Progenitor cell of endocrine pancreas (in vitro differentiated cells): ENCODE data around the gene EYS. TPM values are rescaled to one million over a fixed set of nuclear protein-coding genes. Genes with fewer than 3 reads are reported as not detected.

Experiments used
- DNase-seq: peaks from one replicate; pipeline ENCODE4 v3.0.0; 2021; ENCODE audit warnings: low spot score; ENCODE audit not compliant: unreplicated experiment
- H3K27ac Mint-ChIP-seq: 2 replicates; pipeline ENCODE4 v1.8.0; 2021; ENCODE audit warnings: mild to moderate bottlenecking, moderate library complexity, mixed read lengths
- H3K27me3 Mint-ChIP-seq: 2 replicates; pipeline ENCODE4 v1.8.0; 2021; ENCODE audit warnings: mixed read lengths
- H3K36me3 Mint-ChIP-seq: 2 replicates; pipeline ENCODE4 v1.8.0; 2022; ENCODE audit warnings: mixed read lengths; ENCODE audit not compliant: insufficient read depth
- H3K4me1 Mint-ChIP-seq: 2 replicates; pipeline ENCODE4 v1.8.0; 2021; ENCODE audit warnings: low read depth, mixed read lengths
- H3K4me3 Mint-ChIP-seq: 2 replicates; pipeline ENCODE4 v1.8.0; 2021; ENCODE audit warnings: low read depth, mild to moderate bottlenecking, moderate library complexity, mixed read lengths
- H3K9me3 Mint-ChIP-seq: 2 replicates; pipeline ENCODE4 v1.8.0; 2021; ENCODE audit warnings: low read depth, mixed read lengths
- total RNA-seq: library from RNA; stranded (reverse); gene quantifications from 2 replicates; pipeline ENCODE4 v1.2.1, GENCODE V29; 2021
- TF ChIP-seq, protein P1 (sequence below): fragments of 200-600 bp; sonication (generic); IDR thresholded peaks from one replicate; pipeline ENCODE4 v1.5.0; 2021; ENCODE audit warnings: antibody characterized with exemption, mild to moderate bottlenecking; ENCODE audit not compliant: unreplicated experiment

EYS gene
- total RNA-seq, 1 donor from 2014 or later, result 0.46 TPM

- H3K4me1 Mint-ChIP-seq, result no peaks in the 10 kb centered on the region
- no peak overlapping the region for H3K27ac Mint-ChIP-seq
- no peaks in the 10 kb centered on the region for H3K27me3 Mint-ChIP-seq
- H3K4me3 Mint-ChIP-seq, result no peak overlapping the region
- no peaks in the 10 kb centered on the region for H3K36me3 Mint-ChIP-seq
- no peak for DNase-seq
- H3K9me3 Mint-ChIP-seq, result peaks cover under 1% of the 10 kb centered on the region
- TF ChIP-seq, protein P1, sequence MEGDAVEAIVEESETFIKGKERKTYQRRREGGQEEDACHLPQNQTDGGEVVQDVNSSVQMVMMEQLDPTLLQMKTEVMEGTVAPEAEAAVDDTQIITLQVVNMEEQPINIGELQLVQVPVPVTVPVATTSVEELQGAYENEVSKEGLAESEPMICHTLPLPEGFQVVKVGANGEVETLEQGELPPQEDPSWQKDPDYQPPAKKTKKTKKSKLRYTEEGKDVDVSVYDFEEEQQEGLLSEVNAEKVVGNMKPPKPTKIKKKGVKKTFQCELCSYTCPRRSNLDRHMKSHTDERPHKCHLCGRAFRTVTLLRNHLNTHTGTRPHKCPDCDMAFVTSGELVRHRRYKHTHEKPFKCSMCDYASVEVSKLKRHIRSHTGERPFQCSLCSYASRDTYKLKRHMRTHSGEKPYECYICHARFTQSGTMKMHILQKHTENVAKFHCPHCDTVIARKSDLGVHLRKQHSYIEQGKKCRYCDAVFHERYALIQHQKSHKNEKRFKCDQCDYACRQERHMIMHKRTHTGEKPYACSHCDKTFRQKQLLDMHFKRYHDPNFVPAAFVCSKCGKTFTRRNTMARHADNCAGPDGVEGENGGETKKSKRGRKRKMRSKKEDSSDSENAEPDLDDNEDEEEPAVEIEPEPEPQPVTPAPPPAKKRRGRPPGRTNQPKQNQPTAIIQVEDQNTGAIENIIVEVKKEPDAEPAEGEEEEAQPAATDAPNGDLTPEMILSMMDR, result no peak
These were observed 1330.6 kb downstream of the EYS start for GRCh38 chr6:64376394-64376793.

- TF ChIP-seq, protein P1, result no peak
- Mint-ChIP-seq H3K27ac (no peak overlapping the region), H3K4me1 (peaks cover 6% of the 10 kb centered on the region), H3K9me3 (no peaks in the 10 kb centered on the region), H3K27me3 (no peaks in the 10 kb centered on the region), H3K36me3 (no peaks in the 10 kb centered on the region), H3K4me3 (no peak overlapping the region)
- no peak for DNase-seq
These were observed 1349.6 kb downstream of the EYS start for GRCh38 chr6:64357430-64357829.

- H3K9me3 Mint-ChIP-seq, result peaks cover 3% of the 10 kb centered on the region
These were observed 1359.6 kb downstream of the EYS start for GRCh38 chr6:64347411-64347810.

GRCh38 chr6:64335195-64335594 lies 1371.8 kb downstream of the EYS start:
- no peak for DNase-seq
- Mint-ChIP-seq H3K9me3 (peaks cover 15% of the 10 kb centered on the region), H3K4me3 (no peak overlapping the region), H3K36me3 (no peaks in the 10 kb centered on the region), H3K27ac (no peak overlapping the region), H3K4me1 (no peaks in the 10 kb centered on the region), H3K27me3 (peaks cover 4% of the 10 kb centered on the region)
- TF ChIP-seq, protein P1, result no peak

More at GRCh38 chr6:64347411-64347810, 1359.6 kb downstream of the EYS start:
- Mint-ChIP-seq H3K4me3 (no peak overlapping the region), H3K36me3 (no peaks in the 10 kb centered on the region), H3K27me3 (no peaks in the 10 kb centered on the region), H3K27ac (no peak overlapping the region), H3K4me1 (no peaks in the 10 kb centered on the region)
- no peak for DNase-seq
- TF ChIP-seq, protein P1, result no peak

- Mint-ChIP-seq H3K9me3 (peaks cover 15% of the 10 kb centered on the region), H3K27ac (no peak overlapping the region)
These were observed 1372.4 kb downstream of the EYS start for GRCh38 chr6:64334636-64335035.

More at GRCh38 chr6:64334636-64335035, 1372.4 kb downstream of the EYS start:
- Mint-ChIP-seq H3K27me3 (peaks cover 4% of the 10 kb centered on the region), H3K4me3 (no peak overlapping the region), H3K4me1 (no peaks in the 10 kb centered on the region), H3K36me3 (no peaks in the 10 kb centered on the region)
- DNase-seq, result no peak
- TF ChIP-seq, protein P1, result no peak
